Lower leg skin (tissue), 3 donors: ENCODE results near the gene CITED2.

ENCODE experiments used
- CTCF ChIP-seq, 3 donors: fragments of 450-650 bp; IDR thresholded peaks; one replicate each; pipeline ENCODE4 v1.5.1; 2016; ENCODE audit warnings: antibody characterized with exemption in 3 of 3, mild to moderate bottlenecking in 3 of 3, moderate library complexity in 2 of 3
- POLR2A ChIP-seq, 2 donors: fragments of 450-650 bp; IDR thresholded peaks; one replicate each; pipeline ENCODE4 v1.6.1; 2016 to 2017; ENCODE audit warnings: antibody characterized with exemption in 2 of 2, mild to moderate bottlenecking in 1 of 2, moderate library complexity in 1 of 2

GRCh38 chr6:139354189-139354588 is 20.3 kb downstream of the CITED2 start:
- TF ChIP-seq CTCF (IDR thresholded peaks at IDR 0.05) (no peak), POLR2A (IDR thresholded peaks at IDR 0.05) (no peak)
